ENCODE results near the gene HRH2.
A peak's percentile ranks its signal among the peaks of the same experiment; 100 is the strongest.

HRH2 gene

DNA sequence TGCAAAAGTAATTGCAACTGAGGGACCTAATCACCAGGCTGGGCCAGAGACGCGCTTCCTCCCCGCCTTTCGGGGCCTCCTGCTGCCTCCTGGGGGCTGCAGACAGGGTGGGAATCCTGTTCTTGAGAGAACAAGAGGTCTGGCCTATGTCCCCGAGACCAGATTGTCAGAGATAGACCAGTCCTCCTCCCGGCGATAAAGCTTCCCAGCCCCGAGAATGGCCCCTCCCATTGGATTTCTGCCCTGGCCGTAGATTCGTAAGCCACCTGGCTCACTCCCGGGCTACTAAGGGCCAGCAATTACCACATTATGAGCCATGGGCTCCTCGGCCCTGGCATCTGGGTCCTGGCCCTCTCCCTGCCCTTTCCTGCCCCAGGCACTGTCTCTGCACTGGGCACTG is 70.4 kb downstream of the HRH2 start:
- no peak for DNase-seq (ENCODE audit: low read depth)
- no peak overlapping the region for H3K4me3 ChIP-seq (ENCODE audit: low read length)
- TF ChIP-seq CTCF (conservative IDR thresholded peaks at IDR 0.05; ENCODE audit: low read depth, low read length): no peak

DNA sequence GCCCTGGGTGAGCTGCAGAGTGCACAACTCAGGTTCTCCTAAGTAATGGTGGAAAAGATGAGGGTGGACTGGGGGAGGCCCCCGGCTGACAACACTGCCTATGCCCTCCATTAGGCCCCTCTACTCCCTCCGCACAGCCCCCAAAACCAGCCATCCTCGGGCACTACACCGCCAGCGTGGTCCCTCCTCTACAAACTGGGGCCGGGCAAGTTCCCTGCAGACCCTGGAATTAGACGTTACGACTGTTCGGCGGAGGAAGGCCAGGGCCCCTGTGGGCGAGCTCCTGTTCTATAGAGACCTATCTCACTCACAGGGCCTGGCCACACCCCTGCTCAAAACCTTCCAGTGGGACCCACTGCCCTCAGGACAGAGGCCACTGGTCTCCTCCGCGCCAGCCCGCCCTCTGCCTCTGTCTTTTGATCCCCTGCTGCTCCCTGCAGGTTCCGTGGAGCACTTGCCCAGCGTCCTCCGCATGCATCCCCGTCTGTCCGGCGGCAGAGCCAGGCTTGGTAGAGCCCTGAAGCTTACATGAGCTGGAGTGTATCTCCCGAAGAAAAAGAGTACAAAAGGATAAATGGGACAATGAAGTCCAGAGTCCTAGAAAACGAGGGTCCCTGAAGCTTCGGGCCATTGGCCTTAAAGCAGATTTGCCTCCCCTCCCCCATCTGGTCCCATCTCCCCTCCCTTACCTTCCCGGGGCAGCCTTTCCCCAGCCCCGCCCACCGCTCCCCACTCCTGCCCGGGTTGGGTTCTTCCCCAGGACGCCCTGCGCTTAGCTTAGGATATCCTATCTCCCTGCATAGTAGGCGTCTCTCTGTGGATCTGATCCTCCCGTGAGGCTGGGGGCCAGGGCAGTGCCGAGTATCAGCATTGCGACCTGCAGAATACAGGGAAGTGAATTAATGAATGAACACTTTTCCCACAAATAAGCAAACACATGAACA is 71.3 kb downstream of the HRH2 start:
- no peak for DNase-seq (ENCODE audit: low read depth)
- no peak overlapping the region for H3K4me3 ChIP-seq (ENCODE audit: low read length)
- TF ChIP-seq CTCF (conservative IDR thresholded peaks at IDR 0.05; ENCODE audit: low read depth, low read length): no peak

DNA sequence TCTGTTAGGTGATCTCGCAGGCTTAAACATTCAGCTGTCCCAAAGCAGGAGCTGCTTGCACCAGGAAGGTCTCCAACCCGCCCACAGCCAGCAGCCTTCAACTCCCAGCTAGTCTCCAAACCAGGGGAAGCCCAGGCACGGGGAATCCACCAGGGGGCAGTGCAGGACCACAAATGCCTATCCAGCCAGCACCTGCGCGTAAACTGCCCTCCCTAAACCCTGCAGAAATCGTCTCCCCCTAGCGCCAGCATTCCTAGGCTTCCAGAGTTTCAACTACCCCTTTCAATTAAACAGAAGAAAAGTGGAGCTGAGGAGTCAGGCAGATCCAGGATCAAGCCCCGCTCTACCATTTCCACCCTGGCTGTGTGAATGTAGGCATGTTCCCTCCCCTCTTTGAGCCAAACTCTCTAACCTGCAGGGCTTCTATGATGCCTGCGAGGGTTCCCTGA is 72.0 kb downstream of the HRH2 start:
- no peak overlapping the region for H3K4me3 ChIP-seq (ENCODE audit: low read length)
- TF ChIP-seq CTCF (conservative IDR thresholded peaks at IDR 0.05; ENCODE audit: low read depth, low read length): peak; percentile 97
- peak; percentile 61 for DNase-seq (ENCODE audit: low read depth)

- TF ChIP-seq CTCF (conservative IDR thresholded peaks at IDR 0.05; ENCODE audit: low read depth, low read length): no peak
- no peak overlapping the region for H3K4me3 ChIP-seq (ENCODE audit: low read length)
- no peak for DNase-seq (ENCODE audit: low read depth)
Measured at GRCh38 chr5:175731172-175731571, 73.3 kb downstream of the HRH2 start.

- TF ChIP-seq CTCF (conservative IDR thresholded peaks at IDR 0.05; ENCODE audit: low read depth, low read length): no peak
- no peak overlapping the region for H3K4me3 ChIP-seq (ENCODE audit: low read length)
- DNase-seq (ENCODE audit: low read depth): no peak
Measured at GRCh38 chr5:175731756-175732465, 74.0 kb downstream of the HRH2 start.

DNA sequence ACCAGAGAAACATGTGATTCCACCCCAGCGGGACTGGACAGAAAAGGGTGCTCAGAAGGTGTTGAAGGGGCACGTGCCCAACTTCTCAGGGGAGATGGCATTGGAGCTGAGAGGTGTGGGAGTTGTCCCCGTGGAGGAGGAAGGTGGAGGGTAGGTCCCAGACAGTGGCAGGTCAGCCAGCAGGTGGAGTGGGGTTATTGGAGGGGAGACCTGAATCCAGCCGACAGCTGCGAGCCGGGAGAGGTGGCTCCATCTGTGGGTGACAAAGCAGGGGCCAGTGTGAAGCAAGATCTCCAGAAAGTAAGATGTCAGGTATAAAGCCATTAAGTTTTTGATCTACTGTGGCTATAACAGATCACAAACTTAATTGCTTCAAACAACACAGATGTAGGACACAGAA is 75.1 kb downstream of the HRH2 start:
- H3K4me3 ChIP-seq (ENCODE audit: low read length): no peak overlapping the region
- DNase-seq (ENCODE audit: low read depth): no peak
- no peak for TF ChIP-seq CTCF (conservative IDR thresholded peaks at IDR 0.05; ENCODE audit: low read depth, low read length)

All from retinal pigment epithelial cell (primary cell).